C4-2B (cell line): ENCODE data around the gene FLRT1.

Experiments
- ZFX ChIP-seq: fragments of 450-650 bp; IDR thresholded peaks from 2 replicates; pipeline ENCODE4 v1.6.1; 2017
- TF ChIP-seq, protein P1 (sequence below): fragments of 450-650 bp; conservative IDR thresholded peaks from 2 replicates; pipeline ENCODE4 v1.5.1; 2017; ENCODE audit warnings: mild to moderate bottlenecking

DNA sequence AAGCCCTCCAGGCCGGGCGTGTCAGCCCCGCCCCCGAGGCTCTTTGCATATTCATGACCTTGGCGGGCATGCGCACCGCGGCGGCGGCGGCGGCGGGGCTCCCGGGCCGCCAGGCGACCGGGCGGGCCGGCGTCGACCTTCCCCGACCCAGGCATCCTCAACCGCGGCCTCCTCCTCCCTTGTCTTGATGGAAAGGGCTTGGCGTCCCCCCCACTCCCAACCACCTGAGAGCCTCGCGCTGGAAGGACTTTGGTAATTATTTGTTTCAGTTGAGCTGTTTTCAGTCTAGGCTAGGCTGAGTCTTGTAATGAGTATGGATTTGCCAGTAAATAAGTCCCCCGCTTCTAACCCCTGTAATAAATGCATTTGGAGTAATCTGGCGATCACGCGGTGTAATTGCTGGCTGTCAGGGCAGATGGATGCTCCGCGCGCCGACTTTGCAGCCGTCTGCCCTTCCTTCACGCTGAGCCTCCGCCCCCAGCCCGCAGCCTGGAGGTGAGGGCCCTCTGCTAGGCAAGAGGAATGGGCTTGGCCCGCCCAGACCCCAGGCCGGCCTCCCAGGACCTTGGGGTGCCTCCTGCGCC, 25.2 kb downstream of the FLRT1 start:
- TF ChIP-seq, protein P1, sequence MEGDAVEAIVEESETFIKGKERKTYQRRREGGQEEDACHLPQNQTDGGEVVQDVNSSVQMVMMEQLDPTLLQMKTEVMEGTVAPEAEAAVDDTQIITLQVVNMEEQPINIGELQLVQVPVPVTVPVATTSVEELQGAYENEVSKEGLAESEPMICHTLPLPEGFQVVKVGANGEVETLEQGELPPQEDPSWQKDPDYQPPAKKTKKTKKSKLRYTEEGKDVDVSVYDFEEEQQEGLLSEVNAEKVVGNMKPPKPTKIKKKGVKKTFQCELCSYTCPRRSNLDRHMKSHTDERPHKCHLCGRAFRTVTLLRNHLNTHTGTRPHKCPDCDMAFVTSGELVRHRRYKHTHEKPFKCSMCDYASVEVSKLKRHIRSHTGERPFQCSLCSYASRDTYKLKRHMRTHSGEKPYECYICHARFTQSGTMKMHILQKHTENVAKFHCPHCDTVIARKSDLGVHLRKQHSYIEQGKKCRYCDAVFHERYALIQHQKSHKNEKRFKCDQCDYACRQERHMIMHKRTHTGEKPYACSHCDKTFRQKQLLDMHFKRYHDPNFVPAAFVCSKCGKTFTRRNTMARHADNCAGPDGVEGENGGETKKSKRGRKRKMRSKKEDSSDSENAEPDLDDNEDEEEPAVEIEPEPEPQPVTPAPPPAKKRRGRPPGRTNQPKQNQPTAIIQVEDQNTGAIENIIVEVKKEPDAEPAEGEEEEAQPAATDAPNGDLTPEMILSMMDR, result no peak
- TF ChIP-seq ZFX, result no peak
